ENCODE measurements around the gene COL7A1.

- TF ChIP-seq CTCF (conservative IDR thresholded peaks at IDR 0.05; ENCODE audit: low read depth, low read length), result no peak
- no peak for TF ChIP-seq EZH2 (IDR thresholded peaks at IDR 0.05; ENCODE audit: borderline replicate concordance, low read depth, low read length, poor library complexity, severe bottlenecking)
Measured at GRCh38 chr3:48546203-48546829, 48.8 kb downstream of the COL7A1 start.

All from A673 (cell line).